Measurements from ENCODE around the gene DTX3. TPM values are rescaled to one million over a fixed set of nuclear protein-coding genes. Genes with fewer than 3 reads are reported as not detected.

Gene DTX3
- total and polyA plus RNA-seq, 2 of the 13 experiments (the other 11 are each of a cell fraction or from before 2014, with no cell fraction given) = 9.0 to 27.2 TPM

GRCh38 chr12:57575771-57576612, 28.6 kb upstream of the DTX3 start (continued):
- no peak for TF ChIP-seq ZBTB40 (IDR thresholded peaks at IDR 0.05)
- TF ChIP-seq ZBTB40 (CRISPR knock-in tag; IDR thresholded peaks at IDR 0.05) = 0 out of 2 replicates have a peak, but pooled peaks have one; percentile 60
- peak; percentile 88 for TF ChIP-seq HNF4A (CRISPR knock-in tag; IDR thresholded peaks at IDR 0.05)
- TF ChIP-seq SP5 (CRISPR knock-in tag; IDR thresholded peaks at IDR 0.05; ENCODE audit: borderline replicate concordance, low read depth) = peak; percentile 65
- TF ChIP-seq ZNF552 (CRISPR knock-in tag; IDR thresholded peaks at IDR 0.05; ENCODE audit: borderline replicate concordance) = no peak
- TF ChIP-seq NR0B2 (CRISPR knock-in tag; IDR thresholded peaks at IDR 0.05) = no peak
- TF ChIP-seq ZNF609 (CRISPR knock-in tag; IDR thresholded peaks at IDR 0.05; ENCODE audit: borderline replicate concordance) = peak; percentile 16; the same call in 1 of the 2 replicates
- no peak for TF ChIP-seq ZNF776 (CRISPR knock-in tag; IDR thresholded peaks at IDR 0.05)
- TF ChIP-seq ZNF567 (CRISPR knock-in tag; IDR thresholded peaks at IDR 0.05; ENCODE audit: borderline replicate concordance) = peak; percentile 74; the same call in 1 of the 2 replicates
- peak; percentile 64 for TF ChIP-seq FOSL2 (CRISPR knock-in tag; IDR thresholded peaks at IDR 0.05)
- peak; percentile 35; the same call in 1 of the 2 replicates for TF ChIP-seq MIER3 (CRISPR knock-in tag; IDR thresholded peaks at IDR 0.05; ENCODE audit: borderline replicate concordance)
- 0 out of 2 replicates have a peak, but pooled peaks have one; percentile 42 for TF ChIP-seq IRF9 (CRISPR knock-in tag; IDR thresholded peaks at IDR 0.05; ENCODE audit: borderline replicate concordance)

Measured in HepG2 (cell line).